ENCODE data around the gene QRICH2.

The QRICH2 gene

GRCh38 chr17:76238847-76239537 lies 69.1 kb downstream of the QRICH2 start:
- TF ChIP-seq TEAD4 (IDR thresholded peaks at IDR 0.05) (no peak), RAD21 (IDR thresholded peaks at IDR 0.05; ENCODE audit: low read depth) (no peak), CREB1 (IDR thresholded peaks at IDR 0.05; ENCODE audit: low read depth) (no peak), CEBPB (IDR thresholded peaks at IDR 0.05) (no peak), TCF12 (IDR thresholded peaks at IDR 0.05; ENCODE audit: low read depth) (no peak), YY1 (IDR thresholded peaks at IDR 0.05; ENCODE audit: low read depth) (no peak), EP300 (IDR thresholded peaks at IDR 0.05; ENCODE audit: borderline replicate concordance) (no peak), REST (IDR thresholded peaks at IDR 0.05; ENCODE audit: low read depth) (no peak), FOXM1 (IDR thresholded peaks at IDR 0.05; ENCODE audit: borderline replicate concordance, low read depth) (no peak)

- no peak for TF ChIP-seq EP300 (IDR thresholded peaks at IDR 0.05; ENCODE audit: borderline replicate concordance)
- TF ChIP-seq MAX (IDR thresholded peaks at IDR 0.05), result no peak
- no peak for TF ChIP-seq ZBTB7A (IDR thresholded peaks at IDR 0.05; ENCODE audit: low read depth)
- no peak for TF ChIP-seq RAD21 (IDR thresholded peaks at IDR 0.05; ENCODE audit: low read depth)
- no peak for TF ChIP-seq CEBPB (IDR thresholded peaks at IDR 0.05)
- no peak for TF ChIP-seq NFIC (IDR thresholded peaks at IDR 0.05)
- no peak for TF ChIP-seq EGR1 (IDR thresholded peaks at IDR 0.05)
Measured at GRCh38 chr17:76237859-76238313, 70.2 kb downstream of the QRICH2 start.

- TF ChIP-seq REST (IDR thresholded peaks at IDR 0.05; ENCODE audit: low read depth) (no peak), CEBPB (IDR thresholded peaks at IDR 0.05) (no peak), EP300 (IDR thresholded peaks at IDR 0.05; ENCODE audit: borderline replicate concordance) (no peak), FOXM1 (IDR thresholded peaks at IDR 0.05; ENCODE audit: borderline replicate concordance, low read depth) (no peak), EGR1 (IDR thresholded peaks at IDR 0.05) (no peak), TCF12 (IDR thresholded peaks at IDR 0.05; ENCODE audit: low read depth) (no peak)
Measured at GRCh38 chr17:76236603-76237002, 71.5 kb downstream of the QRICH2 start.

GRCh38 chr17:76235883-76236282 lies 72.2 kb downstream of the QRICH2 start:
- TF ChIP-seq EGR1 (IDR thresholded peaks at IDR 0.05) (no peak), ZBTB7A (IDR thresholded peaks at IDR 0.05; ENCODE audit: low read depth) (no peak), RAD21 (IDR thresholded peaks at IDR 0.05; ENCODE audit: low read depth) (no peak), FOXM1 (IDR thresholded peaks at IDR 0.05; ENCODE audit: borderline replicate concordance, low read depth) (no peak), USF1 (IDR thresholded peaks at IDR 0.05) (no peak), EP300 (IDR thresholded peaks at IDR 0.05; ENCODE audit: borderline replicate concordance) (no peak), NFIC (IDR thresholded peaks at IDR 0.05) (no peak), CEBPB (IDR thresholded peaks at IDR 0.05) (no peak), CREB1 (IDR thresholded peaks at IDR 0.05; ENCODE audit: low read depth) (no peak), TCF12 (IDR thresholded peaks at IDR 0.05; ENCODE audit: low read depth) (no peak), MAX (IDR thresholded peaks at IDR 0.05) (no peak), TEAD4 (IDR thresholded peaks at IDR 0.05) (no peak), YY1 (IDR thresholded peaks at IDR 0.05; ENCODE audit: low read depth) (no peak), TAF1 (IDR thresholded peaks at IDR 0.05; ENCODE audit: low read depth) (no peak), REST (IDR thresholded peaks at IDR 0.05; ENCODE audit: low read depth) (no peak)

- TF ChIP-seq FOXM1 (IDR thresholded peaks at IDR 0.05; ENCODE audit: borderline replicate concordance, low read depth) (no peak), RAD21 (IDR thresholded peaks at IDR 0.05; ENCODE audit: low read depth) (no peak), EP300 (IDR thresholded peaks at IDR 0.05; ENCODE audit: borderline replicate concordance) (no peak), TCF12 (IDR thresholded peaks at IDR 0.05; ENCODE audit: low read depth) (no peak), YY1 (IDR thresholded peaks at IDR 0.05; ENCODE audit: low read depth) (no peak)
Measured at GRCh38 chr17:76234354-76234679, 73.8 kb downstream of the QRICH2 start.
